AG04450 (cell line): ENCODE data around the gene CAGE1. TPM values are rescaled to one million over a fixed set of nuclear protein-coding genes. Genes with fewer than 3 reads are reported as not detected.

Experiments used
- CTCF ChIA-PET: fragments of 300-600, 350-600 bp; formaldehyde crosslinking; extraction: SDS; loops from one replicate; lab custom pipeline; 2022; ENCODE audit warnings: antibody characterized with exemption, inconsistent platforms; lab: Charles Lee
- POLR2A ChIA-PET: fragments of 350-600 bp; formaldehyde crosslinking; extraction: SDS; loops from one replicate; lab custom pipeline; 2021; ENCODE audit warnings: antibody characterized with exemption, inconsistent platforms; lab: Yijun Ruan, JAX
- DNase-seq: peaks from one replicate; pipeline ENCODE4 v3.0.0-alpha.2; 2011; ENCODE audit warnings: low read depth, low spot score
- H3K27ac ChIP-seq: one replicate; pipeline ENCODE4 v1.5.1; 2012; ENCODE audit warnings: low read depth, low read length, control low read depth
- H3K27me3 ChIP-seq: one replicate; pipeline ENCODE4 v1.6.0; 2012; ENCODE audit warnings: low read length; ENCODE audit not compliant: control insufficient read depth, insufficient read depth
- H3K4me3 ChIP-seq: 2 replicates; pipeline ENCODE4 v1.5.1; 2011; ENCODE audit warnings: mild to moderate bottlenecking, low read depth, low read length, control low read depth
- H3K9me3 ChIP-seq: 2 replicates; pipeline ENCODE4 v1.5.1; 2012; ENCODE audit warnings: low read length; ENCODE audit not compliant: control insufficient read depth, insufficient read depth
- CTCF ChIP-seq: IDR thresholded peaks from 2 replicates; pipeline ENCODE4 v1.5.1; 2011; ENCODE audit warnings: low read depth, low read length, control low read depth, inconsistent platforms
- polyA plus RNA-seq: library from polyadenylated mRNA; depleted of rRNA; stranded (reverse); fragments of >200 nt; gene quantifications from 2 replicates; pipeline ENCODE4 v1.2.3, GENCODE V29; 2011

The CAGE1 gene
- polyA plus RNA-seq, 1 experiment: not detected

- CTCF ChIA-PET: interaction anchor here (1.6 kb wide), 1 partner anchor 22 kb away, joined by 10 read pairs; no protein-coding TSS in a partner anchor
- no peaks in the 10 kb centered on the region for H3K9me3 ChIP-seq
Measured at GRCh38 chr6:7298113-7298512, 91.4 kb downstream of the CAGE1 start.

GRCh38 chr6:7296602-7297001 lies 92.9 kb downstream of the CAGE1 start:
- Histone ChIP-seq H3K4me3 (no peak overlapping the region), H3K27me3 (no peaks in the 10 kb centered on the region), H3K27ac (no peak overlapping the region), H3K9me3 (no peaks in the 10 kb centered on the region)
- DNase-seq: no peak
- CTCF ChIA-PET: interaction anchor here (0.9 kb wide), 1 partner anchor 21 kb away, joined by 3 read pairs; no protein-coding TSS in a partner anchor
- no peak for TF ChIP-seq CTCF
- POLR2A ChIA-PET: no interaction called here

More at GRCh38 chr6:7298113-7298512, 91.4 kb downstream of the CAGE1 start:
- POLR2A ChIA-PET: no interaction called here
- no peak for TF ChIP-seq CTCF
- Histone ChIP-seq H3K4me3 (no peak overlapping the region), H3K27me3 (no peaks in the 10 kb centered on the region), H3K27ac (no peak overlapping the region)
- DNase-seq: no peak

- Histone ChIP-seq H3K27me3 (no peaks in the 10 kb centered on the region), H3K4me3 (no peak overlapping the region), H3K9me3 (no peaks in the 10 kb centered on the region), H3K27ac (no peak overlapping the region)
- TF ChIP-seq CTCF: no peak
- ChIA-PET POLR2A (no interaction called here), CTCF (interaction anchor here (0.9 kb wide), 1 partner anchor 20 kb away, joined by 3 read pairs; no protein-coding TSS in a partner anchor)
- no peak for DNase-seq
Measured at GRCh38 chr6:7295916-7296315, 93.6 kb downstream of the CAGE1 start.

- Histone ChIP-seq H3K4me3 (no peak overlapping the region), H3K27ac (no peak overlapping the region), H3K9me3 (no peaks in the 10 kb centered on the region), H3K27me3 (no peaks in the 10 kb centered on the region)
- DNase-seq: no peak
- ChIA-PET CTCF (interaction anchor here (1.7 kb wide), 1 partner anchor 18 kb away, joined by 14 read pairs; no protein-coding TSS in a partner anchor), POLR2A (interaction anchor here (0.6 to 0.7 kb wide), 4 partner anchors 14 to 324 kb away, joined by 3 to 5 read pairs (median 3); no protein-coding TSS in a partner anchor)
- no peak for TF ChIP-seq CTCF
Measured at GRCh38 chr6:7292596-7293255, 96.8 kb downstream of the CAGE1 start.

- Histone ChIP-seq H3K27me3 (no peaks in the 10 kb centered on the region), H3K4me3 (no peak overlapping the region), H3K9me3 (no peaks in the 10 kb centered on the region), H3K27ac (no peak overlapping the region)
- CTCF ChIA-PET: interaction anchor here (1.7 to 8.4 kb wide), 2 partner anchors 14 to 326 kb away, joined by 5 to 70 read pairs; no protein-coding TSS in a partner anchor
- no peak for TF ChIP-seq CTCF
- POLR2A ChIA-PET: interaction anchor here (0.7 kb wide), 1 partner anchor 12 kb away, joined by 3 read pairs; no protein-coding TSS in a partner anchor
- DNase-seq: no peak
Measured at GRCh38 chr6:7290079-7290478, 99.5 kb downstream of the CAGE1 start.
